ENCODE data around the gene C1QTNF7.
A peak's percentile ranks its signal among the peaks of the same experiment; 100 is the strongest.

The C1QTNF7 gene

GRCh38 chr4:15413623-15414019 lies 14.2 kb upstream of the C1QTNF7 start:
- H3K27me3 ChIP-seq (ENCODE audit: control insufficient read depth, insufficient read depth, low read length), result no peaks in the 10 kb centered on the region
- H3K27ac ChIP-seq (ENCODE audit: low read depth, low read length), result no peak overlapping the region
- H3K9ac ChIP-seq (ENCODE audit: low read depth, low read length), result no peak overlapping the region
- no peak overlapping the region for H3K4me3 ChIP-seq (ENCODE audit: low read depth, low read length)
- no peaks in the 10 kb centered on the region for H3K36me3 ChIP-seq (ENCODE audit: control insufficient read depth, insufficient read depth, low read length)
- no peaks in the 10 kb centered on the region for H3K9me3 ChIP-seq (ENCODE audit: control insufficient read depth, insufficient read depth, low read length)
- no peaks in the 10 kb centered on the region for H3K4me1 ChIP-seq (ENCODE audit: control insufficient read depth, insufficient read depth, low read length)

DNA sequence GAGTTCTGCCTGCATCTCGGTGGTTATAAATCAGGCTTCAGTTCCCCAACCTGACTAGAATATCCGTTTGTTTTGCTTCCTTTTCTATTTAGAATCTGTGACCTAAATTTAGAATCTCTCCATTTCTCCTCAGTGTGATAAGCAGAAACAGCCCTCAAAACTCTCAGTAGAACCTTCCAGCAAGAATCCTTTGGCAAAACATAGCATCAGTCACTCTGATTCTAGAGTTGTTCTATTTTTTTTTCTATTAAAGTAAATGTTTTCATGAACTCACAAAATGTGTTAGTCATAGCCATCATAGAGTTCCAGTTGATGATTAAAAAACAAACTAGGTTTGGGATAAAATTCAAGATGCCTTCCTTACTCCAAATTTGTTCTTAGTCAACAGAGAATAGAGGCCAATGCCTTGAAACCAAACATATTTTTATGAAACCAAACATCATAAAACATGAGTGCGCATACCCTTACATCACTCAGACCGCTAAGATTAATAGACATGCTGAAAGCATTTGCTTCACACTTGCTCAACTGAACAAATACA lies 13.2 kb upstream of the C1QTNF7 start:
- Histone ChIP-seq H3K36me3 (ENCODE audit: control insufficient read depth, insufficient read depth, low read length) (no peaks in the 10 kb centered on the region), H3K9me3 (ENCODE audit: control insufficient read depth, insufficient read depth, low read length) (no peaks in the 10 kb centered on the region), H3K4me1 (ENCODE audit: control insufficient read depth, insufficient read depth, low read length) (no peaks in the 10 kb centered on the region), H3K27me3 (ENCODE audit: control insufficient read depth, insufficient read depth, low read length) (no peaks in the 10 kb centered on the region), H3K27ac (ENCODE audit: low read depth, low read length) (no peak overlapping the region), H3K4me3 (ENCODE audit: low read depth, low read length) (no peak overlapping the region), H3K9ac (ENCODE audit: low read depth, low read length) (no peak overlapping the region)

- peaks cover 8% of the 10 kb centered on the region for H3K4me1 ChIP-seq (ENCODE audit: control insufficient read depth, insufficient read depth, low read length)
- H3K36me3 ChIP-seq (ENCODE audit: control insufficient read depth, insufficient read depth, low read length), result no peaks in the 10 kb centered on the region
- H3K4me3 ChIP-seq (ENCODE audit: low read depth, low read length), result no peak overlapping the region
- no peaks in the 10 kb centered on the region for H3K27me3 ChIP-seq (ENCODE audit: control insufficient read depth, insufficient read depth, low read length)
- no peaks in the 10 kb centered on the region for H3K9me3 ChIP-seq (ENCODE audit: control insufficient read depth, insufficient read depth, low read length)
- H3K9ac ChIP-seq (ENCODE audit: low read depth, low read length), result no peak overlapping the region
- no peak overlapping the region for H3K27ac ChIP-seq (ENCODE audit: low read depth, low read length)
Observed at GRCh38 chr4:15416357-15417232, 11.2 kb upstream of the C1QTNF7 start.

DNA sequence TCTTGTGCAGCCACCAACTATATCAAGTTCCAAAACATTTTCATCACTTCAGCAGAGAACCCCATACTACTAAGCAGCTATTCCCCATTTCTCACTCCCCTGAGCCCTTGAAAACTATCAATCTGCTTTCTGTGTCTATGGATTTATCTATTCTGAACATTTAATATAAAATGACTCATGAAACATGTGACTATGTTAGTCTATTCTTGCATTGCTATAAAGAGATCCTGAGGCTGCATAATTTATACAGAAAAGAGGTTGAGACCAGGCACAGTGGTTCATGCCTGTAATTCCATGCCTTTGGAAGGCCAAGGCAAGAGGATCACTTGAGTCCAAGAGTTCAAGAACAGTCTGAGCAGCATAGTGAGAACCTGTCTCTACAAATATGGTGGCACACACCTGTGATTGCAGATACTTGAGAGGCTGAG lies 10.6 kb upstream of the C1QTNF7 start:
- no peak overlapping the region for H3K9ac ChIP-seq (ENCODE audit: low read depth, low read length)
- H3K36me3 ChIP-seq (ENCODE audit: control insufficient read depth, insufficient read depth, low read length), result no peaks in the 10 kb centered on the region
- H3K4me3 ChIP-seq (ENCODE audit: low read depth, low read length), result no peak overlapping the region
- H3K4me1 ChIP-seq (ENCODE audit: control insufficient read depth, insufficient read depth, low read length), result peaks cover 8% of the 10 kb centered on the region
- H3K27me3 ChIP-seq (ENCODE audit: control insufficient read depth, insufficient read depth, low read length), result no peaks in the 10 kb centered on the region
- H3K9me3 ChIP-seq (ENCODE audit: control insufficient read depth, insufficient read depth, low read length), result no peaks in the 10 kb centered on the region
- no peak overlapping the region for H3K27ac ChIP-seq (ENCODE audit: low read depth, low read length)

- H3K9me3 ChIP-seq (ENCODE audit: control insufficient read depth, insufficient read depth, low read length), result no peaks in the 10 kb centered on the region
- no peak overlapping the region for H3K9ac ChIP-seq (ENCODE audit: low read depth, low read length)
- no peak overlapping the region for H3K4me3 ChIP-seq (ENCODE audit: low read depth, low read length)
- H3K27ac ChIP-seq (ENCODE audit: low read depth, low read length), result no peak overlapping the region
- peaks cover 8% of the 10 kb centered on the region for H3K4me1 ChIP-seq (ENCODE audit: control insufficient read depth, insufficient read depth, low read length)
- no peaks in the 10 kb centered on the region for H3K27me3 ChIP-seq (ENCODE audit: control insufficient read depth, insufficient read depth, low read length)
- no peaks in the 10 kb centered on the region for H3K36me3 ChIP-seq (ENCODE audit: control insufficient read depth, insufficient read depth, low read length)
Observed at GRCh38 chr4:15418956-15419355, 8.9 kb upstream of the C1QTNF7 start.

GRCh38 chr4:15420642-15421041 lies 7.2 kb upstream of the C1QTNF7 start:
- Histone ChIP-seq H3K9ac (ENCODE audit: low read depth, low read length) (no peak overlapping the region), H3K4me1 (ENCODE audit: control insufficient read depth, insufficient read depth, low read length) (peaks cover 8% of the 10 kb centered on the region), H3K9me3 (ENCODE audit: control insufficient read depth, insufficient read depth, low read length) (no peaks in the 10 kb centered on the region), H3K27me3 (ENCODE audit: control insufficient read depth, insufficient read depth, low read length) (no peaks in the 10 kb centered on the region), H3K36me3 (ENCODE audit: control insufficient read depth, insufficient read depth, low read length) (no peaks in the 10 kb centered on the region), H3K4me3 (ENCODE audit: low read depth, low read length) (no peak overlapping the region), H3K27ac (ENCODE audit: low read depth, low read length) (peak overlapping the region; percentile 57)

DNA sequence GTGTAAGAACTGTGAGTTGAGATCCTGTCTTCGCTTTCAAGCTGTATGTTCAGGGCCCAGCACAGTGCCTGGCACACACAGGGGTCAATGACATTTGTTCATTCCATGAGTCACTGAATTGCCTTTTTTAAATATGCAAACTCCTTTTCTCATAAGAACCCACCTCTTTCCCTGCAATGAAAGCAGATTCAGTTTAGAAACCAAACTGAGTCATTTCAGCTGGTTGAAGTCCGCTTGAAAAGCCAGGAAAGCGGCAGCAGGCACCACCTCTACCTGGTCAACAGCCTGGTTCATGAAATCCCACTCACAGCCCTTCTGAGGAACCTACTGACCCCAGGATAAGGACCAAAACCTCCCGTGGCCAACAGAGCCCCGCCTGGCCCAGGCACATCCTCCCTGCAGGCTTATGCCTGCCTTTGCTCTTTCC lies 4.5 kb upstream of the C1QTNF7 start:
- no peak overlapping the region for H3K27ac ChIP-seq (ENCODE audit: low read depth, low read length)
- no peaks in the 10 kb centered on the region for H3K27me3 ChIP-seq (ENCODE audit: control insufficient read depth, insufficient read depth, low read length)
- no peak overlapping the region for H3K4me3 ChIP-seq (ENCODE audit: low read depth, low read length)
- no peak overlapping the region for H3K9ac ChIP-seq (ENCODE audit: low read depth, low read length)
- no peaks in the 10 kb centered on the region for H3K36me3 ChIP-seq (ENCODE audit: control insufficient read depth, insufficient read depth, low read length)
- peaks cover 8% of the 10 kb centered on the region for H3K4me1 ChIP-seq (ENCODE audit: control insufficient read depth, insufficient read depth, low read length)
- no peaks in the 10 kb centered on the region for H3K9me3 ChIP-seq (ENCODE audit: control insufficient read depth, insufficient read depth, low read length)

GRCh38 chr4:15425520-15425919 lies 2.3 kb upstream of the C1QTNF7 start:
- Histone ChIP-seq H3K27ac (ENCODE audit: low read depth, low read length) (no peak overlapping the region), H3K36me3 (ENCODE audit: control insufficient read depth, insufficient read depth, low read length) (no peaks in the 10 kb centered on the region), H3K4me1 (ENCODE audit: control insufficient read depth, insufficient read depth, low read length) (peaks cover 4% of the 10 kb centered on the region), H3K27me3 (ENCODE audit: control insufficient read depth, insufficient read depth, low read length) (no peaks in the 10 kb centered on the region), H3K4me3 (ENCODE audit: low read depth, low read length) (no peak overlapping the region), H3K9ac (ENCODE audit: low read depth, low read length) (no peak overlapping the region), H3K9me3 (ENCODE audit: control insufficient read depth, insufficient read depth, low read length) (no peaks in the 10 kb centered on the region)

GRCh38 chr4:15427161-15427560 lies 672 bp upstream of the C1QTNF7 start:
- Histone ChIP-seq H3K9ac (ENCODE audit: low read depth, low read length) (no peak overlapping the region), H3K27me3 (ENCODE audit: control insufficient read depth, insufficient read depth, low read length) (no peaks in the 10 kb centered on the region), H3K36me3 (ENCODE audit: control insufficient read depth, insufficient read depth, low read length) (no peaks in the 10 kb centered on the region), H3K27ac (ENCODE audit: low read depth, low read length) (no peak overlapping the region), H3K4me3 (ENCODE audit: low read depth, low read length) (no peak overlapping the region), H3K4me1 (ENCODE audit: control insufficient read depth, insufficient read depth, low read length) (no peaks in the 10 kb centered on the region), H3K9me3 (ENCODE audit: control insufficient read depth, insufficient read depth, low read length) (no peaks in the 10 kb centered on the region)

DNA sequence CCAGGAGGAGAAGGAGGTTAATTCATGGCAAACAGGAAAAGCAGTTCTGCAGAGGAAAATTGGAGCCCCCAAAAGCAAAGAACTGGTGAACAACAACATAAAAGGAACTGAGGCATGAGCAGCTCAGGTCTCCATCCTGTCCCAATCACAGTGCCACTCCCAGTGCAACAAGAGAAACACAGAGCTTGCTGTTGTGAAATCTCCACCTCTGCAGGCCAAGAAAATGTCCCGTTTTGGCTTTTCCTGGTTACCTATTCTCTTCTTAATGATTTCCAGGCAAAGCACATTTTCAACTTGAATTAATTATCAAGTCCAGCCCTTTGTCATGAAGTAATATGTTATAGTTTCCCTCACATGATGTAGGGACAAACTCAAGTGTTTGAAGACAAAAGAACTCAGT lies 778 bp downstream of the C1QTNF7 start:
- Histone ChIP-seq H3K9ac (ENCODE audit: low read depth, low read length) (no peak overlapping the region), H3K9me3 (ENCODE audit: control insufficient read depth, insufficient read depth, low read length) (no peaks in the 10 kb centered on the region), H3K4me3 (ENCODE audit: low read depth, low read length) (no peak overlapping the region), H3K27ac (ENCODE audit: low read depth, low read length) (no peak overlapping the region), H3K27me3 (ENCODE audit: control insufficient read depth, insufficient read depth, low read length) (no peaks in the 10 kb centered on the region), H3K36me3 (ENCODE audit: control insufficient read depth, insufficient read depth, low read length) (no peaks in the 10 kb centered on the region), H3K4me1 (ENCODE audit: control insufficient read depth, insufficient read depth, low read length) (no peaks in the 10 kb centered on the region)

GRCh38 chr4:15434091-15434490 lies 6.3 kb downstream of the C1QTNF7 start:
- Histone ChIP-seq H3K4me1 (ENCODE audit: control insufficient read depth, insufficient read depth, low read length) (no peaks in the 10 kb centered on the region), H3K27ac (ENCODE audit: low read depth, low read length) (no peak overlapping the region), H3K36me3 (ENCODE audit: control insufficient read depth, insufficient read depth, low read length) (no peaks in the 10 kb centered on the region), H3K4me3 (ENCODE audit: low read depth, low read length) (no peak overlapping the region), H3K9ac (ENCODE audit: low read depth, low read length) (no peak overlapping the region), H3K9me3 (ENCODE audit: control insufficient read depth, insufficient read depth, low read length) (no peaks in the 10 kb centered on the region), H3K27me3 (ENCODE audit: control insufficient read depth, insufficient read depth, low read length) (no peaks in the 10 kb centered on the region)

Measured in HUES48 (cell line).